GM18517 (cell line): ENCODE data around the gene RAX2.

Experiments used
- ATAC-seq: cut with Tn5 transposase; IDR thresholded peaks from one replicate; pipeline ENCODE4 v1.9.1; 2021; ENCODE audit warnings: mild to moderate bottlenecking, moderate library complexity; ENCODE audit not compliant: unreplicated experiment

RAX2 gene

DNA sequence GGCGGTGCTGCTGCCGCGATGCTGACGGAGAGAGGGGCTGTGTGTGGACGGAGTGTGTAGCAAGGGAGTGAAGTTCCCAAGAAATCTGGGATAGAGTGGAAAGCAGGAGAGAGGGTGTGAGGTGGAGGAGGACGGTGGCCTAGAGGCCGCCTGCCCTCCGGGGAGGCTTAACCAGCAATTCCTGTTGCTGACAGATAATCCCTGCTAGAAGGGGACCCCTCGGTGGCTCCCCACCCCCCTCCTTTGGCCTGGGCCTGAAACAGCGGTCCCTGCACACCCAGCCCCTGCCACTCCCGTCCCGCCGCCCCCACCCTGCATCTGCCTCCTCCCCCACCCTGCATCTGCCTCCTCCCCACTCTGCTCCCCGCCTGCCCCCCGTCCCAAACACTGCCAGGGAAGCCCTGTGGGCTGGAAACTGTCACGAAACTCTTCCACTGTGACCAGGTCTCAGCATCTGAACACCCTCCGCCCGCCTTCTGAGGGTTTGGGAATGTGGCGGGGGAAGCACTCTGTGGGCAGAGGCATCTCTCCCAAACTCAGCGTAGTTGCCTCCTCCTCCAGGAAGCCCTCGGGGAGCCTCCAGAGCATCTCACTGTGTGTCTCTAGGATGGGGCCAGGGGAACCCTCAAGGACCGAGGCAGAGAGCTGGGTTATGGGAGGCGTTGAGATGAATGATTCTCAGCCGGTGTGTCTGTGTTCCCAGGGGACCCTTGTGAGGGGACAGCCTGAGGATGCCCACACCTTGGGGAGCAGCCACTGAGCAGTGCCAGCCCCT lies 31.3 kb upstream of the RAX2 start:
- no peak for ATAC-seq

DNA sequence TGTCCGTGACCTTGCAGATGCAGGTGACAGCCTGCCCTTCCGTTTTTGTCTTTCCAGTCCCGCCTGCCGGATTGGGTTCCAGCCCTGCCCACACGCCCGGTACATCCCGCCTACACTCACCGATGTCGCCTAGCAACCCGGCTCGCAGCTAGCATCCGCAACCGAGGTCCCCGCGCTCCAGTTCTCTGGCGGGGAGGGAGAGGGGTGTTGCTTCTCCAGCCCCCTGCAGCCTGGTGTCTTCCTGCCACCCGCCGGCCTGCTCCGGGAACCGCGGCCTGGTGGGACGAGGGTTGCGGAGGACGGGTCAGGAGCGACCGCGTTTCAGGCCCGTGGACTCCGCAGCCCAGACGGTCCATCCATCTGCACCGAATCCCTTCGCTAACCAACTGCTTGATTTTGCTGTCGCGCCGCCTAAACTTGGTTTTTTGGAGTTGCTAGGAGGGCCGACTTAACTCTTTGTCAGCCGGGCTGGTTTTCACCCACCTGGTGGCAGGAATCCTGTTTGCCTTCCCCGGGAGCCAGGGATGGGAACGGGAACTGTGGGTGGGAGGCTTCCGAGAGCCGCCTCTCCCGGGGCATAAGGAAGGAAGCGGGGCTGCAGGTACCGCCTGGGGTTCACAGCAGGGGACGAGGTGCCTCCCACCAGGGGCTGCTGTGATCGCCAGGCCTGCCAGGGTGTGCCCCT lies 29.5 kb upstream of the RAX2 start:
- ATAC-seq: no peak

DNA sequence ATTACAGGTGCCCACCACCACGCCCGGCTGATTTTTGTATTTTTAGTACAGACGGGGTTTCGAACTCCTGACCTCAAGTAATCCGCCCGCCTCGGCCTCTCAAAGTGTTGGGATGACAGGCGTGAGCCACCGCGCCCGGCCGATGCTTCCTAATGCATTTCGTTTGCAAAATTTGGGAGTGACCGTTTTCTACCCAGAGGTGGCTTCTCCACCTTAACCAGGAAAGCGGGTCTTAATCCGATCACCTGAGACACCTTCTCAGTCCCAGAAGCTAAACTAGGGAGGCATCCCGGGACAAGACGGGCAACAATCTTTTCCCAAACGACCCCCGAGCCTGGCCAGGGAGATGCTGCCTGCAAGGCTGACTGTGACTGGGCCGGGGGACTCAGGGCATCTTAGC lies 29.0 kb upstream of the RAX2 start:
- ATAC-seq: no peak

DNA sequence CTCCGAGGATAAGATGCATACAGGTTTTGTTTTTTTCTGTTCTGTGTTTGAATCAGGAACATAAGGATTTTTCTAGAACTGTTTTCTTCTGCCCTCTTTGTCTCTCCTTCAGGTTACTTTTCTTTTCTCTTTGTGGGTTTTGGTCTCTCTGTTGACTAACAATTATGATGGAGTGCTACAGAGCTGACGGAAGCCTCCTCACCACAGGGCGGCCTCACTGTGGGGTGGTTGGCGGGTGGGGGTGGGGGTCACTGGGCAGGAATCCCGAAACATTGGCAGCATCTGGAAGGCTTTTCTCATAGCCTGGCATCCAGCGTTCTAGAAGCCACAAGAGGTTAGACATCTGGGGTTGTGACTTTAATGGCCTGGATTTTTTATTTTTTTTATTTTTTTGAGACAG lies 26.1 kb upstream of the RAX2 start:
- ATAC-seq: no peak

DNA sequence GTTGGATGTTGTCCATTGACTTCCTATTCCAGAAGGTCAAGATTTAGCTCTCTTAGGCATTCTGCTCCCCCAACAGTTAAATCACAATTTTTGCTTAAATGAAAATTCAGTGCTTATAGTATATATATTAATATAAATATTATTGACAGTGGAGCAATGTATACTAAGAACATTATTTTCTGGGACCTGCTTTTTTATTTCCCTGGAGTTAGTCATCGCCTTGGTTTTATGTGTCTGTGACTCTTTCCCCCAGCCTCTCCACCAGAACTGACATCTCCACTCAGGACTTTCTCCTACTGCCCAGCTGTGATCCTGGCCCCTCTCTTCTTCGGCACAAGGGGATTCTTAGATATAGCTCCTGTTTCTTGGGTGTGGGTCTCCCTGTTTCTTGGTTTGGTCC lies 24.3 kb upstream of the RAX2 start:
- no peak for ATAC-seq

DNA sequence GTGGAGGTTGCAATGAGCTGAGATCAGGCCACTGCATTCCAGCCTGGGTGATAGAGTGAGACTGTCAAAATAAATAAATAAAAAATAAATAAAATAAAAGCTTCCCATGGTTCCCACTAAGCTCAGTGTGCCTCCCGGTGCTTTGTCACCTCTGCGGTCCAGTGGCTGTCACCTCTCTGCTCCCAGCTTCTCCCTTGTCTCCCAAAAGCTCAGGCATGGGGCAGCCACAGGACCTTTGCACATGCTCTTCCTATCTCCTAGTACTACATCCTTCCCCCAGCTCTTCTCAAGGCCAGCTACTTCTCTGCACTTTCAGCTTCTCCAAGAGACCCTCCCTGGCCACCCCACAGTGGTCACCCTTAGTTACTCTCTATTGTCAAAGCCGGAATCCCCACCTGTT lies 21.8 kb upstream of the RAX2 start:
- no peak for ATAC-seq

DNA sequence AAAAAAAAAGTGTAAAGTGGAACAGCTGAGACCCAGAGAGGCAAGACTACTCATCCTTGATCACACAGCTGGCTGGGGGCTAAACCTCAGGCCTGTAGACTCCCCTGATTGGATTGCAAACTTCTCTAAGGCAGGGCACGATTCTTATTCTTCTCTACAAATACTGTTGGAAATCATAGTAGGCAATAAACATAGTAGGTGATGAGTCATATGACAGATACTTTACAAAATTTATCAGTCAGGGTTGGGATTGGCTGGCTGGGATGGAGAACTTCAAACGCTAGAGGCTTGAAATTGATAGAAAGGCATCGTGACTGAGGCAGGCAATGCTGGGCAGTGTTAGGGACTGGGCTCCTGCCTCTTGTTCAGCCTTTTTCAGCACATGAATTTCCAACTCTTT lies 20.1 kb upstream of the RAX2 start:
- ATAC-seq: no peak

DNA sequence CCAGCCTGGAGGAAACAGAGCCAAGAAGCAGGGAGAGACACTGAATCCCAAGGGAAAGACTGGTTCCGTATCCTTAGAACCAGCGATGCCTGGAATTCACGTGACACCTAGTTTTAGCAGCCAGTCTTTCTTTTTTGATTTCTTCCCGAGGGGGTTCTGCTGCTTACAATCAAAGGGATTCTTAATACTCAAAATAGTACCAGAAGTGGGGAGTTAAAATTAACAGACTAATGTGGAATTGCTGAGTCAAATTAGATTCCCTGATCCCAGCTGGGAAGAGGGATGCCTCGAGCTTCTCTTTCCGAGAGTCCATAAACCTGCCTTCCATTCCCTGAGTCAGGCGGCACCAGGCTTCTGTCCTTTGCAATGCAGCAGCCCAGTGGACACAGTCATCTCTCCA lies 18.9 kb upstream of the RAX2 start:
- ATAC-seq: no peak

DNA sequence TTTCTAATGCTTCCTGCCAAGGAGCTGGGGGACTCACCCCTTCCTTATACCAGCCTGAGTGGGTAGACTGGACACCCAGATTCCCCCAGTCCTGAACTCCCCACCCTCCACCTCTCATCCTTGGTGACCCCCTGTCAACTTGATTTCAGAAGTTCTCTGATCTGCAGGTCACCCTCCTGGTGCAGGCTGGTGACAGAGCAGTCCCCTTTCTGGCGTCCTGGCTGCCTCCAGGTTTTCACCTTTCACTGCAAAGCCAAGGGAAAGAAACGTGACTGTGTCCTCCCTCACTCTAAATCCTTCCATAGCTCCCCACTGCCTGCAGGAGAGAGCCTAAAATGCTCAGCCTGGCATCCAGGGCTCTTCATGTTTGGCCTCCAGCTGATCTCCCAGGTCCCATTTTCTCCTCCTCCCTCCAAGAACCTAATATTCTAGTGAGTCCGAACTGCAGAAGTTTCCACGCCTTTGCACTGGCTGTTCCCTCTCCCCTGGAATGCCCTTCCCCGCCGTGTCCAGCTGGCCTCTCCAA lies 18.2 kb upstream of the RAX2 start:
- ATAC-seq: no peak

DNA sequence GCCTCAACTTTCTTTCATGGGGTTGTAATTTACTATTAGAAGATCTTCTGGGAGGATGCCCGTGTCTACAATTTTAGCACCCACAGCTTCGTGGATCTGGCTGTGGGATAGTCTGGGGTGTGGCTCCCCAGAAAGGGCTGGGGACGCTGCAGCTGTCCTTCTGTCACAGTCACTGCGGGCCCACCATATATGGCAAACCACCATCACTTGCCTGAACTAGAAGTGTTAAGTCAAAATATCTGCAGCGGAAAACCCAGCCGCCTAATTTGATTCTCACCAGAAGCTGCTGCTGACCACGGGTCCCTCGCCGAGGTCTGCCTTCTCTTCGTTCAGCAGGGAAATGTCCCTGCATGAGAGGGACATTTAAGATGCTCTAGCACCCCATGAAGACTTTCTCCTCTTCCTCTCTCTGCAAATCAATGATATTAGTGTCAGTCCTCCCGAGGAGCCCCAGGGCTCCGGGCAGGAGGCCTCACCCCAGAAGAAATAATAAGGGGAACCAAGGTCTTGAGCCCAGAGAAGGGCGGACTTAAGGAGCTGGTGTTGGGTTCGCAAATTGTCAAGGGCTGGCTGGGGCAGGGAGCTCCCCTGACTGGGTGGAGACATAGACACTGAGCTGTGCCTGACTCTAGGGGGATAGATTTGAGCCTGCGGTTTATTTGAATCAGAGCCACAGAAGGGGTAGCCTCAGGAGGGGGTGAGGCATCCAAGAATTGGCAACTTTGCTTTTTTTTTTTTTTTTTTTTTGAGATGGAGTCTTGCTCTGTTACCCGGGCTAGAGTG lies 17.2 kb upstream of the RAX2 start:
- no peak for ATAC-seq

DNA sequence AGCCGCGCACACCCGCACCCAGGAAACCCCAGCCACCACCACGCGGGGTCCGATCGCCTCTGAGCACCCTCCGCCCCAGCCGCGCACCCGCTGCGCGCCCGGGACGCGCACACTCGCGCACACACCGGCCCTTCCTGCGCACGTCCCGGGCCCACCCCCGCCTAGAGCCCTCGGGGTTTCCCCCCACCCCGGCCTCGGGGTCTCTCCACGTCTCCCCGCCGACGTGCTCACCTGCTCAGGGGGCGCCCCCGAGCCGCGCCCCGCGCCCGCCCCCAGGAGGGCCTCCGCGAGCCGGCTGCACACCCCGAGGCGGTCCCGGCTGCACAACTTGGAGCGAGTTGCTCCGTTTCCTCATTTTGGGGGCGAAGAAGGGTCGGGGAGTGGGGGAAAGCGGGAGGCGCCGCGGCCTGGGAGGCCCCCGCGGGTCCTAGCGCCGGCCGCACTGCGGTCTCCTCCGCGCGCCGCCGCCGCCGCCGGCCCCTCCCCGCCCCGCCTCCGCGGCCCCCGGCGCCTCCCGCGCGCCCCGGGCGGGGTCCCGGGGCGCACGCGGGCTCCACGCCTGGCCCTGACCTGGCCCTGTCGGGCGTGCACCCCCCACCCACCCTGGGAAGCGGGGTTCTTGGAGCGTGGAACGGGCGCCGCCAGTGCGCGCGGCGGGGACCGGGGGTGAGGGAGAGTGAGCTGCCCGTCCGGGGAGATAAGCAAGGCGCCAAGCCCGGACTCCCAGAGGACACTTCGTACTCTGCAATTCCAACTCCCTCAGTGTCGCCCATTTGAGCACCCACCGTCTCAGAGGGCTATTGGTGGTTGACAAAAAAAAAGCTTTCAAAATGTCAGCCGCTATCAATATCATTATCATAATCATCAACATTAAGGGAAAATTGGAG lies 14.2 kb upstream of the RAX2 start, which contains the start of gene MATK:
TSS of gene MATK (minus strand) at position 444 of the 887 bp plus-strand sequence. CDS start 1,246 bp downstream, outside the sequence.
- ATAC-seq: no peak

DNA sequence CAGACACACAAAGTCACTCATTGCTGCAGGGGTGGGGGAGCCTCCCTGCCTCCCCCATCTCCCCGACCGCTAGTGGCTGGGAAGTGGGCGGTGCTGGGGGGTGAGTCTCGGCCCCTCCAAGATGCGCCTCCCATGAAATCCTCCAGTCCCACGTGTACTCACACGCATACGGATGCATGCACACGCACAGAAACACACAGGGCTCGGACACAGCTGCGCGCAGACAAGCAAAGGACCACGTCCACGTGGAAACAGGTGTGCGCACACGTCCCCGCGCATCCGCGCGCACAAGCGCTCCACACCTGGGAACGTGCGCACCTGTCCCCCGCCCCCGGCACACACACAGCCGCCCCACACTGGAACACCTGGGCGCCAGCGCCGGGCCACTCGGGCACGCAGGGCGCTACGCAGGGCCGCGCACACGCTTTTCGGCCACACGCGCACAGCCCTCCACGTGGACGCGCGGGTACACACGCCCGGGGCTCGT lies 13.5 kb upstream of the RAX2 start:
- ATAC-seq: no peak

DNA sequence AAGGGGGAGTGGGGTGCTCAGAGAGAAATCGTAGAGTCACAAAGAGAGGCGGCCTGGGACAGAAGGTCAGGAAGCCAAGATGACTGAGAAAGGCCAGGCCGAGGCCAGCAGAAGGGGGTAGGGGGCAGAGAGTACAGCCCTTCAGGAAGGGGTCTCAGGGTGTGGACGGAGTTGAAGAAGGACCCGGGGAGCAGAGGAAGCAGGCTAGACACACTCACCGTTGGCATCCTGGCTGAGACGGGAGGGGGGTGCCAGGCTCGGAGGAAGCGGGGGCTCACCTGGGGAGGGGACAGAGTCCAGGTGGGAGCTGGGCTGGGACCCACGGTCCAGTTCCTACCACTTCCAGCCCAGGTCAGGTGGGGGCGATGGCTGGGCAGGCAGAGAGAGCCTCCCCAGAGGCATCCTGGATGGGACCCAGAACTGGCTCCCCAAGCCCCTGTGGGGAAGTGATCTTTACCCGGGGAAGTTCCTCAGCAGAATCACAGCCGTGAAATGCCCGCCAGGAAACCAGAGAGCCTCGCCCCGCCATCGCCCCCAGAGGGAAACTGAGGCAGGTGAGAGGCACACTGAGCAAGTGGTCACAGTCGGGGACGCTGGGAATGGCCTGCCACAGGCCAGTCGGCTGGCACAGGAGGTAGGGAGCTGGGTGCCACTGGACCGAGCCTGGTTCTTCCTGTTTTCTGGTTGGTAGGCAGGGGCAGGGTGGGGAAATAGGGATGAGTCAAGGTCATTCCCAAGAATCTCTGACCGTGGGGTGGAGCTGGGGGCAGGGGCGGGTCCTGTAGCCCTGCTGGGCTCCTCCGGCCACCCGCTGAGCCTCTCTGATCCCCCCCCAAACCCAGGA lies 12.8 kb upstream of the RAX2 start:
- no peak for ATAC-seq

DNA sequence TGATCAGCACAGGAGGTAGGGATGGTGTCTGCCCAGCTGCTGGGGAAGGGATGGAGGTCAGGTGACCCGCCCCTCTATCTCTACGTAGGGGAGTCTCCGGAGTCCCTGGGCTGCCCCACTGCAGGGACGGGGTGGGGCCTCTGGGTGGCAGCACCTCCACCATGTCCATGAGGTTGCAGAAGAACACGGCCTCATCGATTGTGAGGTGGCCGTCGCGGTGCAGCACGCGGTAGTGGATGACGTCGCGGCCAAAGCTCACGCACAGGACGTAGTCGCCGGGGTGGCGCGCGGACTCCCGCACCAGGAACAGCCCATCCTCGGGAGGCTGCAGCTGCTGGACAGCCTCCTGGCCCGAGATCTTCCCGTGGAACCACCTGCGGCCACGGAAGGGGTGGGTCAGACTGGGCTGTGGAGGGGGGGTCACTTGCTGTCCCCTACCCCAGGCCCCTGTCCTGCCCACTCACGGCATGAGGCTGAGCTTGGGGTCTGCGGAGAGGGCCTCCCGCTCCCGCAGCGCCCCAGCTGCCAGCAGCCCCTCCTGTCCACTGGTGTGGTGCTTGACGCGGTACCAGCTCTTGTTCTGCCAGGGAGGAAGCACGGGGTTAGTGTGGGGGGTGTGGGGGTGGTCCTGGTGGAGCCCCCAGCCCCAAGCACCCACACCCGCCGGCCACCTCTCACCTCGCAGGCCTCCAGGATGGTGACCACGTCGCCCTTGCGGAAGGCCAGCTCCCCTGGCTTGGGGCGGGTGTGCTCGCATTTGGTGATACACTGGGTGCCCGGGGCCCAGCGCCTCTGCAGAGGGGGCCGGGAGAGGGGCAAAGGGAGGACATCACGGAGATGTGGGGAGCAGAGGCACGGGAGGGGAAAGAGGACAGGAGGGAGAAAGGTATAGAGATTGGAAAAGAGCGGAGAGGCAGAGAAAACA lies 11.9 kb upstream of the RAX2 start:
- no peak for ATAC-seq

DNA sequence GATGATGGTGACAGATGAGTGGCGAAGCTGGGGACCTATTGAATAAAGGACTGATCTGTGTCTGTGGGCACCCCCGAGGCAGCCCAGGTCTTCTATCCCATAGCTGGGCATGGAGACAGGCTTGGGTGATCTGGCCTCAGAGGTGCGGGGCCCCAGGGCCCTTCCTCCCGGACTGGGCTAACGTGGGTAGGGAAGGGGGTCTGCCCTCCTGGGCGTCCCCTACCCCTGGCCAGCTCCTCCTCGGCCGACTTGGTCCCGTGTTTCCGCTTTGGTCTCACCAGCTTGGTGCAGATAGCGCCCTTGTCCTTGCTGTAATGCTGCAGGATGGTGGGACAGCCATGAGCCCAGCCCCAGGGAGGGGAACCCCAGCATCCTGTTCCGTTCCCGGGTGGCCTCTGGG lies 10.9 kb upstream of the RAX2 start:
- no peak for ATAC-seq

DNA sequence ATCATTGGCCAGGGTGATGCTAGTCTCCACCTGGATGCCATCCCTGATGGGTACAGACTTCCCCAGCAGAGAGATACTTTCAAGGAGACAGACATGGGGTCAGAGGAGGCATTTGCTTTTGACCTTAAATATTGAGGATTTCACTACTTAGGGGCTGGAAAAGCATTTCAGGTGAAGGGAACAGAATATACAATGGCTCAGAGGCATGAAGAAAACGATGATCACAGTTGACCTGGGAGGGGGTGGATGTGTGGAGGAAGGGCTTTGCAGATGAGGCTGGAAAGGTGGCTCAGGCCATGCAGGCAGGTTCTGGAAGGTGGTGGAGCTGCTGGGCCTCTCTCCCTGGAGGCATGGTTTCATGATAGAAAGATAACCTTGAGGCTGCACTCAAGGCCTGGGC lies 10.3 kb upstream of the RAX2 start:
- ATAC-seq: no peak

DNA sequence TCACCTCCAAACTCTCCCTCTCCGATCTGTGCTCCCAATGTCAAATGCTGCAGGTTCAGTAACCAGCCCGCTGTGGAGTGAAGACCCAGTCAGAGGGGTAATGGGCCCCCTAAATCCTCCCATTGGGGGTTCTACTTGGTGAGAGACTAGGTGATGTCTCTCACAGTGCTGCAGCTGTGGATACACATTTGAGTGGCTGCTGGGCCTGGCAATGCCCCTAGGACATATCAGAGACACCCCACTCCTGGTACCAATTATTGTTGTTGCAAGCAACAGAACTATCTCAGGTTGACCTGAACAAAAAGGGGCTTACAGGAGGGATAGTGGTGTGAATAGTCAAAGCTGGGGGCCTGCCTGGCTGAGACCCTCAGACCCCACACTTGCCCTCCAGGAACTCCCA lies 9.6 kb upstream of the RAX2 start:
- ATAC-seq: no peak

DNA sequence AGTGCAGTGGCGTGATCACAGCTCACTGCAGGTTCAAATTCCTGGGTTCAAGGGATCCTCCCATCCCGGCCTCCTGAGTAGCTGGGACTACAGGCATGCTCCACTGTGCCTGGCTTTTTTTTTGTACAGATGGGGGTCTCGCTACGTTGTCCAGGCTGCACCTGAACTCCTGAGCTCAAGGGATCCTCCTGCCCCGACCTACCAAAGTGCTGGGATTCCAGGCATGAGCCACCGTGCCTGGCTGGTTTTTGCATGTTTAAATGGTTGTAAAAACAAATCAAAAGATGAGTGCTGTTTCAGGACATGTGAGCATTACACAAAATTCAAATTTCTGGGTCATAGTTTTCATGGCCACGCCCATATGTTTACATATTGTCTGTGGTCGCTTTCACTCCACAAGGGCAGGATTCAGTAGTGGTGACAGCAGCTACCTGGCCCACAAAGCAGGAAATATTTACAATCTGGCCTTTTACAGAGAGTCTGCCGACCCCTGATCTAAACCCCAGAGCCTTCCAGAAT lies 8.8 kb upstream of the RAX2 start:
- no peak for ATAC-seq
